ENCODE data around the gene ENTPD5.
A peak's percentile ranks its signal among the peaks of the same experiment; 100 is the strongest.
"Not testable (repeated sequence)": the region's sequence is repeated elsewhere in the genome, so short reads cannot be mapped to it uniquely, and the experiment has no call there.

ENTPD5 gene

DNA sequence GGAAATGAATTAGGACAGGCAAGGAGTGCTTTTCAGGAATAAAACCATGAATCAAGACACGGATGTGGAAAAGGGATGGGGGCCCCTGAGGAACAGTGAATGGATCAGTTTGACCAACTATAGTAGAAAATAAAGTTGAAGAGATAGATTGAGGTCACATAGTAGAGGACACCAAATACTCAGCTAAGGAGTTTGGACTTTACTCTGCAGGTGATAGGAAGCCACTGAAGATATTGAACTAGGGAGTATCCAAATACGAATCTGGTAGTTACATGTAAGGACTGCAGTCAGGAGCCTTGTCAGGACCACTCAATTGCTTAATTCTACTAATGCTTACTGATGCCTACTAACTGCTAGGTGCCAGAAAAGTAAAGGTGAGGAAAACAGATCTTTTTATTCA lies 20.4 kb downstream of the ENTPD5 start:
- no peak for DNase-seq

DNA sequence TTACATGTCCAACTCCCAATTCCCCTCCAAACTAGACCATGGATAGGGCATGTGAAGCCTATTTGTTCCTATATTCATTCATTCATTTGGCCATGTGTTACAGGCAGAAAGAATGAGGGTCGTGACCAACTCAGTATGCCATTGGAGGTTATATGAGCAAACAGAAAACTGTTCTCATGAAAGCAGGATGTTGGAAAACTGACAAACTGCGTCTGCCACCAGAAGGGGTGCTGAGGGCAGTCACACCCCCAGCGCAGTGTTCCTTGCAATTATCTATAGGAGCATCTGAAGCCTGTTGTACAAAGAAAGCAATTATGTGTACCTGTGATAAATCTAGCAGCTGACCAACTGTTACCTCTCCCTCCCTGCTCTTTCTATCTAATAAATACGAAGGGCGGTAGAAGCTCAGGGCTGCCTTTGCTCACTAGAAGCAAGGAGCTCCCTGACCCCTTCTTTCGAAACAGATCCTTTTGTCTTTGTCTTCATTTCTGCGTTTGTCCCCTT lies 21.1 kb downstream of the ENTPD5 start:
- no peak for DNase-seq

DNA sequence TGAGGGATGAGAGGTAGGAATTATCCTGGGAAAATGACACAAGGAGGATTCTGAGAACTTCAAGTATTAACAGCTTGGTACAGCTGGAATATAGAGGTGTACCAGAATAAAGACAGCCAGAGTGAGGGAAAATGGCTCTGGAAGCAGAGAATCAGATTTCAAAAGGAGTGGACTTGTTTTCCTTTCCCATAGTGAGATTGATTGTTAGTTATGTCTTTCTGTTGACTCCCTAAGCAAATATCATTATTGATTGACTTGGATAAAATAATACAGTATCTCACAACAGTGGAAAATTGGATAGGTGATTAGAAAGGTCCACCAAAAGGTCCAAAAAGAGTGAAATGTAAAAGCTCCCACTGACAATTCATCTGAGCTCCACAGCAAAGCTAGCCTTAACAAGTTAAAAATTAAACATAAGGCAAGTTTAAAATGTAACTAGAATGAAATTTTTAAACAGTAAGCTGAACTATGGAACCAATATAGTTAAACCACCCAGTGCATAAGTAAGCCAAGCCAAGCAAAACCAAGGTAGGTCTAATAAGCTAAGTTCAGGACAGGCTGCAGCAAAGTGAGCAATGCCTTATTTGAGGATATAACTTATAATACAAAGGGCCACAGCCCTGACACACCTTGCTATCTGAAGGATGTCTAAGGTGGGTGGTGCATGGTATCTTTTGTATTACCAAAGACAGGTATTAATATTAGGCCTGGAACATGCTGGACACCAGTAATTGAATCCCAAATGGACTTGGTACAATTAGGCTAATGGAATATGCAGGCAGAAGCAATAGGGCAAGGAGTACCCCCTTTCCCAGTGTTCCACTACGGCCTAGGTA lies 21.8 kb downstream of the ENTPD5 start:
- DNase-seq: no peak

DNA sequence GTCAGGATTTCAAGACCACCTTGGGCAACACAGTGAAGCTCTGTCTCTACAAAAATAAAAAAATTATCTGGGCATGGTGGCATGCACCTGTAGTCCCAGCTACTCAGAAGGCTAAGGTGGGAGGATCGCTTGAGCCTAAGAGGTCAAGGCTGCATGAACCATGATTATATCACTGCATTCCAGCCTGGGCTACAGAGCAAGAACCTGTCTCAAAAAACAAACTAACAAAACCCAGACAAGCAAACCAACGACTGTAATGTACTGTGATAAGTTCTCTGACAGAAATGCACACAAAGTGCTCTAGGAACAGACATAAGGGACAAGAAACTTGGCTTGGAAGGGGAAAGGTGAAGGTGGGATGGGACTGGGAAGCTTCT lies 22.4 kb downstream of the ENTPD5 start:
- no peak for DNase-seq

DNA sequence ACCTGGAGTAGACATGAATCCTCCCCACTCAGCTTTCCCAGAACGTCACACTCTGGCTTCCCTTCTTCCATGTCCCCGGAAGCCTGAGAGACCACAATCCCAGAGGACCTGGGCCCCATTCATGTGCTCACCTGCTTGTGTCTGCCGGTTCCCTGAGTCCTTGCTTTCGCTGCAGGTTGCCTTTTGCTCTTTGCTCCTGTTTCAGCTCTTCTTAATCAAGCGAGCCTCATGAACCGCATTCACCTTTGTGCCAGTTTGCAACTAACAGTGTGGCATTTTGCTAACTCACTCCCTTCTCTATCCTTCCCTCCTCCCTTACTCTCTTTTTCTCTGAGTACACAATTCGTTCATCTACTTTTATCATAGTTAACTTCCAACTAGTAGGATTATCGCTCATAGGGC lies 23.1 kb downstream of the ENTPD5 start:
- DNase-seq: no peak

DNA sequence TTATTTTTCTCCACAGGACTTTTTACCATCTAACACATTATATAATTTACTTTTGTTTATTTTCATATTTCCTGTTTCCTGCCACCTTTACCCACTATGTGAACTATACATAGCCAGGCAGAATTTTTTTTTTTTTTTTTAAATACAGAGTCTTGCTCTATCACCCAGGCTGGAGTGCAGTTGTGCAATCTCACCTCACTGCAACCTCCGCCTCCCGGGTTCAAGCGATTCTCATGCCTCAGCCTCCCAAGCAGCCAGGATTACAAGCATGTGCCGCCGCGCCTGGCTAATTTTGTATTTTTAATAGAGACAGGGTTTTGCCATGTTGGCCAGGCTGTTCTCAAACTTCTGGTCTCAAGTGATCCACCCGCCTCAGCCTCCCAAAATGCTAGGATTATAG lies 24.2 kb downstream of the ENTPD5 start:
- DNase-seq: not testable (repeated sequence)

DNA sequence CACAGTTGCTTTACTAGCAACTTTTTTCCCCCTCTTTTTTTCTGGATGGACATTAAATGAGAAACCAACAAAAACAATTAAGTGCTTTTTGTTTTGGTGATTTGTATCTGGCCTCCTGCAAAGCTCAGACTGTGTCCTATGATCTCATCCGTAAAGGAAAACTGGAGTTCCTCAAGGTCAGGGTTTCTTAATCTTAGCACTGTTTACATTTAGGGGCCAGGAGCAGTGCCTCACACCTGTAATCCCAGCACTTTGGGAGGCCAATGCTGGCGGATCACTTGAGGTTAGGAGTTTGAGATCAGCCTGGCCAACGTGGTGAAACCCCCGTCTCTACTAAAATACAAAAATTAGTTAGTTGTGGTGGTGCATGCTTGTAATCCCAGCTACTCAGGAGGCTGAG lies 28.0 kb downstream of the ENTPD5 start:
- DNase-seq: no peak

DNA sequence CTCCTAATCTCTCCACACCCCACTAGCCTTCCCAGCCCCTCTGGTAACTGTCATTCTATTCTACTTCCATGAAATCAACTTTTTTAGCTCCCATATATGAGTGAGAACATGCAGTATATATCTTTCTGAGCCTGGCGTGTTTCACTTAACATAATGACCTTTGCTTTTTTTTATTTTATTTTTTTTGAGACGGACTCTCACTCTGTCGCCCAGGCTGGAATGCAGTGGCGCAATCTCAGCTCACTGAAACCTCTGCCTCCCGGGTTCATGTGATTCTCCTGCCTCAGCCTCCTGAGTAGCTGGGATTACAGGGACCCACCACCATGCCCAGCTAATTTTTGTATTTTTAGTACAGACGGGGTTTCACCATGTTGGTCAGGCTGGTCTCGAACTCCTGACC lies 30.4 kb downstream of the ENTPD5 start:
- not testable (repeated sequence) for DNase-seq

DNA sequence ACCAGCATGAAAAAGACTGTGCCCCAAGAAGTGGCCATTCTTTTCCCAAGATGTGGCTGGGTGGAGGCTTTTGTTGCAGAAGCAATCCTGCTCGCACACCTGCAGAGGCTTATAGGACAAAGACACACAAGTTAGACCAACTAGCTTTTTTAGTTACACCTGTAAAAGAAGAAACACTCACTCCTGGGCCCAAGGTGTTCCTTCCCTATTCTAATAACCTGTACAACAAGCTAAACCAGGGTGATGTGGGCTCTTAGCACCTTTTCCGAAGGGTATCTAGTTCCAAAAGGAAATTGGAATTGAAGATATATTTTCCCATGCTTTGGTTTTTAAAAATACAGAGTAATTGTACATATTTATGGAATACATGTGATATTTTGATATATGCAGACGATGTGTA lies 31.0 kb downstream of the ENTPD5 start:
- no peak for DNase-seq

DNA sequence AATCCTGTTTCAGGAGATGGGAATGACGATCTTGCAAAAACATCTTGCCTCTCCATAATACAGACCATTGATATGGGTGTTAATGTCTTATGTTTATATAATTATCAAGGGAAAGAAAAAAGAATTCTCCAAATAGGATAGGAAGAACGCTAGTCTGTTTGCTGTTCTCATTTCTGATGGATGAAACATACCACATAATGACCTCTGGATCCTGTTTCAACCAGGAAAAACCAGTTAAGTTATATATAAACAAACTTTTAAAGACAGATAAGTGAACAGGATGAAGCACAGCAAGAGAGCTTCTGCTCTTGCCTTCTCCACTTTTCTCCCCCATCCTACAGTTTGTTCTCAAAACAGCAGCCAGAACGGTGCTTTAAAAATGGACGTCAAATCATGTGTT lies 41.2 kb downstream of the ENTPD5 start:
- DNase-seq: no peak

DNA sequence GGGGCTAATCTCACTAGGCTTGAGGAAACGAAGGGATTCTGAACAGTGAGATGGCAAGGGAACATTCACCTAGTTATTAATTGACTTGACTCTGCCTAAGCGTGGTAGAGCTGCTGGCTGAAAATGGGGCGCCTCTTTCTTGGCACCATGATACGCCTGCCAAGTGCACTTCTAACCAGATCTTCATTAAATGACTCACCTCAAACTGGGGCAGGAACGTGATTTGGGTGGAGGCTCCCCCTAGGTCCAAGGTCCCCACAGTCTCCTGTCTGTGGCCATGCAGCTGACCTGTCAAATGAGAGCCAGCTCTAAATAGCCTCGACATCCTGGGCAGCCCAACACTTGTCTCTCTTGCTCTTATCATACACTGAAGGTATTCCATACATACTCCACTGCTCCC lies 43.0 kb downstream of the ENTPD5 start:
- DNase-seq: no peak

DNA sequence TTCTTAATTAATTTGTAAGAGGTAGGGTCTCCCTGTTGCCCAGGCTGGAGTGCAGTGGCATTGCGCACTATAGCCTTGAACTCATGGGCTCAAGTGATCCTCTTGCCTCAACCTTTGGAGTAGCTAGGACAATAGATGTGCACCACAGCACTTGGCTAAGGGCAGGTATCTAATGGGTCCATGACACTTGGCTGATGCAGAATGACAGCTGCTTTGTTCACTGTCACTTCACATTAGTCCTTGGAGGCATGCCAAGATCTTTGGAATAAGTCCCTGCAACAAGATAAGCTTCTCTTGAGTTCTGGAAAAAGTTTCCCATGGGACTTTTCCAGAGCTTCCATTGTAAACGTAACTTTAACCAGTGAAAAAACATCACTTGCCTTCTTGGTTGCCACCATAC lies 45.6 kb downstream of the ENTPD5 start:
- DNase-seq: no peak

DNA sequence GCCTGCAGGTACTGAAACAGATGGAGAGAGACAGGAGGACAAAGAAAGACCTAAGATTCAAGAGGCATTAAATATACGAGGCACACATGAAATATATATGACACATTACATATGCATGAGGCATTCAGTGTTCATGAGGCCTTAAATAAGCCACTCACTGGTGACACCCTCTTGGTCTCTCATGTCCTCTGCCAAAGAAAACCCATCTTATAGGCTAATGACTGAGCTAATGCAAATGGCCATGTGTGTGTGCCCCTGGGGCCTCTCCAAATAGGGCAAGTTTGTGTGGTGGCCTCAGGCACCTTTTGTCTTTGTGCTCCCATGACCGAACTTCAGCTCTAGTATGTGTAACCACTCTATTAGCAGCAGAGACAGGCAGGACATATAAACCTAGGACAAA lies 50.2 kb downstream of the ENTPD5 start:
- no peak for DNase-seq

DNA sequence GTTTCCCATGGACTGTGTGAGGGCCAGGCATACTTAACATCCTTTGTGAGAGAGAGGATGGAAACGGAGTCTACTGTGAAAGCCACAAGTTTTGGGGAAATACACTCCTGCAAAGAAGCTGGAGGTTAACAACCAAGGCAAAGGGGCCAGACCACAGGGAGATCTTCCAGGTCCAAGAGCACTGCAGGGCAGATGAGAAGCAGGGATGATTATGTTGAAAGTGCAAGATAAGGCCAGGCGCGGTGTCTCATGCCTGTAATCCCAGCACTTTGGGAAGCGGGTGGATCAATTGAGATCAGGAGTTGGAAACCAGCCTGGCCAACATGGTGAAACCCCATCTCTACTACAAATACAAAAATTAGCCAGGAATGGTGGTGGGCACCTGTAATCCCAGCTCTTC lies 53.9 kb downstream of the ENTPD5 start:
- no peak for DNase-seq

DNA sequence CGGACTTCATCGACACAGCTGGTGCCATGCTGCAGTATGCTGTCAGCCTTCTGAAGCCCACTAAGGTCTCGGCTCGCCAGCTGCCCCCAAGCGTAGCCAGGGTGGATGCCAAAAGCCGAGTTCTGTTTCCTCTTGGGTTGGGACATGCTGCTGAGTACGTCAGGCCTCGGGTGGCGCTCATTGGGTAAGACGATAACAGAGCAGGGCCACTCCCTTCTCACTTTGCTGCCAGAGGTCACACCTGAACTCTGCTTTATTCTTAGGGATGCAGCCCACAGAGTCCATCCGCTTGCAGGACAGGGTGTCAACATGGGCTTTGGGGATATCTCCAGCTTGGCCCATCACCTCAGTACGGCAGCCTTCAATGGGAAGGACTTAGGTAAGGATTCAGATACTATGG lies 57.9 kb downstream of the ENTPD5 start:
- no peak for DNase-seq

DNA sequence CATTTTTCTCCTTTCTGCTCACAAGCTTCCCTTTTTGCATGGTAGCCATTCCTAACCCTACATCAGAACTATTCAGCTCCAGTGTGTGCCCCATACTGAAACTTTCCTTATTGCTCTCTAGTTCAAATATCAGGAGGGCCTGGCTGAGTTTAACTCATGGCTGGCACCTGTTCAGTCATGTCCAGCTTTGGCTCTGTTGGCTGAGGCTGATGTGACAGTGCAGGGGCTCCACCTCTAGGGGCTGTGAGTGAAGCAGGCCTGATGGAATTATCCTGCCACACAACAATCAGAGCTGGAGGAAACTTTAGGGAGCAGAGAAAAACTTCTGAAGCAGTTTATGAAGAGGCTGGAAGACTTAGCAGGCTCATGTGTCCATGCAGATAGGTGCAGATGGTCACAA lies 60.5 kb downstream of the ENTPD5 start:
- DNase-seq: no peak

DNA sequence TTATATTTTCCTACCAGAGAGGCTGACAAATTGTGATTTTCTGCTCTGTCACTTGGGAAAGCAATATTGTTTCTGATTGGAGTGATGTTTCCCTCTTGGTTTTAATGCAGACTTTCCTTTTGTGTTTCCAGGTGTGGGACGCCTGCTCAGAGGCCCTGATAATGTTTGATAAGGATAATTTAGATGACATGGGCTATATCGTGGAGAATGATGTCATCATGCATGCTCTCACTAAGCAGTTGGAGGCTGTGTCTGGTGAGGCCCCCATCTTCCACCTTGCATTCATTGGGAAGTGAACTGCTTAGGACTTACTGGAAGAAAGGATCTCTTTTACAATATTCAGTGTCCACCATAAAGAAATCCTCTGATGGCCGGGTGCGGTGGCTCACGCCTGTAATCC lies 63.4 kb downstream of the ENTPD5 start:
- no peak for DNase-seq

DNA sequence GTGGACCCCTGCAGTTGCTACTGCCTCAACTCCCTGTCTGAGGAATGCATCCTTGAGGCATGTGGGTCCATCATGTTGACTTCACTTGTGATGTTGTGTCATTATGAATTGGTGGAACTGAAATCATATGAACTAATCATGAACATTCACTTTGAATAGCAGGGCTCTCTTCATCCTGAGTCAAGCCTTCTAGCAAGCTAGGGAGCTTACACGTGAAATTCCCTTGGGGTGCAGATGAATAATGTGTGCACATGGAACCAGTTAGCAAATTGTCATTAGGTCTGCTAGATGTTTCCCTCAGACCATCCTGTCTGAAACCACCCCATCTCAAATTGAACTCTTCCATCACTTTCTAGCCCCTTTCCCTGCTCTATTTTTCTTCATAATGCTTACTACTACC lies 65.4 kb downstream of the ENTPD5 start:
- DNase-seq: no peak

DNA sequence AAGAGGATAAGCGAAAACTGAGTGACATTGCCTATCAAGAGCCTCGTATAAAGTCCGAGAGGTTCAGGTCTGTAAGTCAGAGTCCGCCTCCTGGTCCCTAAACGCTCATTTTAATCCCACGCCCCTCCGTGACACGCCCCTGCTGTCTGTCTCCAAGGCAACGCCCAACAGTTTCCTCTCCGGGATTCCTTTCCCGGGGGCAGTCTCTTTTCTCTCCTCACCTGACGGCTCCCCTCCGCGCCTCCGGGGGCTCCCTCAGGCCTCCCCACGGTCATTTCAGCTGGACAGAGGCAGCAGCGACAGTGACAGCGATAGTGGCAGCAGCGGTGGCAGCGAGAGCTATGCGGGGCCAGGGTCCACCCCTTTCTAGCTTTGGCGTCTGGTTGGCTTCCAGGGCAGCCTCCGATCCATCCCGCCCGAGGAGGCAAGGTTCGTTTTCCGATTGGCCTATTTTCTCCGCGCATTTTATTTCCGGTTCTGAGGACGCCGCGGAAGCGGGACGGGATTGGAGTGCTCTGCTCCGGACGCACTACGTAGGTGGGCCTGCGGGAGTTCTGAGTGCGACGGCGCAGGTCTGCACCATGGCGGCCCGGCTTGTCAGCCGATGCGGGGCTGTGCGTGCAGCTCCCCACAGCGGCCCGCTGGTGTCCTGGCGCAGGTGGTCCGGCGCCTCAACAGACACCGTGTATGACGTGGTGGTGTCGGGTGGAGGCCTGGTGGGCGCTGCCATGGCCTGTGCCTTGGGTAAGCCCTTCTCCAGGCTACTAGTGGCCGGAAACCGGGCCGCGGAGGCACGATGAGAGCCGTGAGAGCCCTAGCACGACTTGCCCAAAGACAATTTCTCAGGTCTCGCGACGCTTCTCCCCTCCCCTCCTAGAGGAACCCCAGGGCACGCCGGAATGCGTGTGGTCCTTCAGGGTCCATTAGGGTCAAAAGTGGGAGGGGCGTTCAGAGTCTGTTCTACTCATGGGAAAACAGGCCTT lies 69.0 kb downstream of the ENTPD5 start, which contains the start of the genes COQ6 and FAM161B:
Gene COQ6 (plus strand): TSS at position 551 of the 983 bp plus-strand sequence. CDS start 31 bp downstream, at position 582.
Gene FAM161B (minus strand): TSS at position 343 of the 983 bp plus-strand sequence. CDS start 68 bp downstream, at position 275.
- peak; percentile 96 for DNase-seq

DNA sequence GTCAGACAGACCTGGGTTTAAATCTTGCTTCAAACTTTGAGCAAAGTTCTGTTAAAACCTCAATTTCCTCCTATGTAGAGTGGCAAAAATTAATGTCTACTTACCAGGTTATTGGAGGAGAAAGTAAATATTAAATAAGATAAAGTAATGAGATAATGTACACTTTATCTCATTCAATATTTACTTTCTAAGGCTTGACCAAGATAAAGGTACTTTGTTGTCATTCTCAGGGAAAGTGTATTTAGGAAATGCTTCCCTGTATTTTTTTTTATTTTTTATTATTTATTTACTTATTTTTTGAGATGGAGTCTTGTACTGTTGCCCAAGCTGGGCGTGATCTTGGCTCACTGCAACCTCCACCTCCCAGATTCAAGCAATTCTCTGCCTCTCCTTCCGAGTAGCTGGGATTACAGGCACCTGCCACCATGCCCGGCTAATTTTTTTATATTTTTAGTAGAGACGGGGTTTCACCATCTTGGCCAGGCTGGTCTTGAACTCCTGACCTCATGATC lies 73.9 kb downstream of the ENTPD5 start:
- DNase-seq: no peak

DNA sequence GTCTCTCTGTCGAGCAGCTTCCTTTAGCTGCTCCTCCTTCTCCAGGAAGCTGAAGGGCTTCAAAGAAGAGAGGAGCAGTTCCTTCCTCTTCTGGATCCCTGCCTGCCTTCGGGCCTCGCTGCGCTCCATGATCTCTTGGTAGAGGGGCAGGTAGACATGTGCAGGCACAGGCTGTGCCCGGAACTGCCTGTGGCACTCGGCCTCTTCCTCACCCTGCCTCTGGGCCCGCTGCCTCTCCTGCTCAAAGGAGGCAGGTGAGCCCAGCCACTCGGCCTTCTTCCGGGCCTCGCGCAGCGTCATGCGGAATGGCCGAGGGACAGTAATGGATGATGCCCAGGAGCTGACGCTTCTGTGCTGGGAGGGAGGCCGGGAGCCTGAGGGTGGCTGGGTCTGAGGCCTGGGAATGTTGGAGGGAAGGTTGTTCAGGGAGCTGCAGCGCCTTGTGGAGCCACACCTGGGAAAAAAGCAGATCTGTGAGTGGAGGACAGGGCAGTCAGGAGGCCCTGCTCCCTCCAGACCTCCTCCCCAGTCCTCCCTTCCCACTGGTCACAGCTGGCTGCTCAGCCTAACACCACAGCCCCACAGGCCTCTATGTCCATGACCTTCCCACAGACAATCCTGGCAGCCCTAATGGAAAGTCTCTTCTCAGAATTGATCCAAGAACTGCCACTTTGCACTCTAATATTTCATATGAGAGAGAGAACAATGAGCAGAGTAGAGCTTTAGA lies 74.5 kb downstream of the ENTPD5 start:
- DNase-seq: no peak

DNA sequence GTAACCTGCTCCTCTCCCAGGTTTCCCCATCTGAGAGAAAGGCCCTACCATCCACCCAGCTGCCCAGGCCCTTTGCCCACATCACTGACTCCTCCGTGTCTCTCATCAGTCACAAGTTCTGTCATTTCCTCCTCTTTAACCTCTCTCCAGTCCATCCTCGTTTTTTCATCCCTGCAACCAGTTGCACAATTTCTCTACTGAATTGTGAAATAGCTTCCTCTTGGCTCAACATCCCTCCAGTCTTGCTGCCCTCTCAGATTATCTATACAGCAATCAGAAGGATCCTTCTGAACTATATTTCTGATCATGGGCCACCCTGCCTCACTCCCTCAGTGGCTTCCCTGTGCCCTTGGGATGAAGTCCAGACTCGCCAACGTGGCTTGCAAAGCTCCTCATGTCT lies 76.0 kb downstream of the ENTPD5 start:
- DNase-seq: no peak

DNA sequence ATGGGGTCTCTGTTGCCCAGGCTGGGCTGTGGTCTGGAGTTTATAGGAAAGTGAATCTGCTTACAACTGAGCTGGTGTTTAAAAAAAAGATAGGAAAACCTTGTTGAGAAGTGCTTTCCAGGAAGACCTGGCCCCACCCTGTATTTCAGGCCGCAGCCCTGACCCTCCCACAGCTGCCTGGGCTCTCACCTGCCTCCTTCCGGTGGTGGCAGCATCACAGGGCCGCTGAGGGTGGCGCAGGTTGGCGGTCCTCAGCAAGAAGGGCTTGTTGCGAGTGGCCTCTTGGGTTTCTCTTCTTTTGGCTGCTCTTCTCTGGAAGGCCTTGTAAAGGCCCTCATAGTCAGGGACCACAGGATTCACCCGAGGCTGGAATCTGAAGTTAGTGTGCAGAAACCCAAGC lies 76.9 kb downstream of the ENTPD5 start:
- no peak for DNase-seq
